AG04450 (cell line): ENCODE results near the gene RGPD6. TPM values are rescaled to one million over a fixed set of nuclear protein-coding genes. Genes with fewer than 3 reads are reported as not detected.
"Not testable (repeated sequence)": the region's sequence is repeated elsewhere in the genome, so short reads cannot be mapped to it uniquely, and the experiment has no call there.

Experiments
- CTCF ChIA-PET: fragments of 300-600, 350-600 bp; formaldehyde crosslinking; extraction: SDS; loops from one replicate; lab custom pipeline; 2022; ENCODE audit warnings: antibody characterized with exemption, inconsistent platforms; lab: Charles Lee
- POLR2A ChIA-PET: fragments of 350-600 bp; formaldehyde crosslinking; extraction: SDS; loops from one replicate; lab custom pipeline; 2021; ENCODE audit warnings: antibody characterized with exemption, inconsistent platforms; lab: Yijun Ruan, JAX
- DNase-seq: peaks from one replicate; pipeline ENCODE4 v3.0.0-alpha.2; 2011; ENCODE audit warnings: low read depth, low spot score
- H3K27ac ChIP-seq: one replicate; pipeline ENCODE4 v1.5.1; 2012; ENCODE audit warnings: low read depth, low read length, control low read depth
- H3K27me3 ChIP-seq: one replicate; pipeline ENCODE4 v1.6.0; 2012; ENCODE audit warnings: low read length; ENCODE audit not compliant: control insufficient read depth, insufficient read depth
- H3K4me3 ChIP-seq: 2 replicates; pipeline ENCODE4 v1.5.1; 2011; ENCODE audit warnings: mild to moderate bottlenecking, low read depth, low read length, control low read depth
- H3K9me3 ChIP-seq: 2 replicates; pipeline ENCODE4 v1.5.1; 2012; ENCODE audit warnings: low read length; ENCODE audit not compliant: control insufficient read depth, insufficient read depth
- polyA plus RNA-seq: library from polyadenylated mRNA; depleted of rRNA; stranded (reverse); fragments of >200 nt; gene quantifications from 2 replicates; pipeline ENCODE4 v1.2.3, GENCODE V29; 2011

RGPD6 gene
- polyA plus RNA-seq, 1 experiment = 13.9 TPM

- H3K27me3 ChIP-seq, H3K4me3 ChIP-seq, POLR2A ChIA-PET, H3K9me3 ChIP-seq, DNase-seq, H3K27ac ChIP-seq, CTCF ChIA-PET: not testable (repeated sequence)
Measured at GRCh38 chr2:110589677-110590330, 12.8 kb upstream of the RGPD6 start.

DNA sequence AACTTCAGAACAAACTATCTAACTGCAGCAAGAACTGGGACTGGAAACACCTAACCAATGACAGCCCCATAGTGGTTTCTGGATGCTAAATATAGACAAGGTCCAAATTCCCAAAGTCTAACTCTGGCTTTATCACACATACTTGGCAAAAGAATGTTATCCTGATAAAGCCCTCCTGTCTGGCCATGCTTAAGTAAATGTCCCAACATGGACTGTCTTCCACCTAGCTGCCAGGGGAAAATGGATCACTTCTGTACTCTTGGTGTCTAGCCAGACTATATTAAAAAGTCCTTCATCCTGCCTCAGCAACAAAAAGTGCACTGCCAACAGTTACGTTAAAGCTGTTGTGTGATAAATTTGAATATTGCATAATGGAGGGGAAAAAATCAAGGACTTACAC, 11.5 kb upstream of the RGPD6 start:
- CTCF ChIA-PET, H3K4me3 ChIP-seq, H3K27me3 ChIP-seq, DNase-seq, POLR2A ChIA-PET, H3K27ac ChIP-seq, H3K9me3 ChIP-seq: not testable (repeated sequence)

DNA sequence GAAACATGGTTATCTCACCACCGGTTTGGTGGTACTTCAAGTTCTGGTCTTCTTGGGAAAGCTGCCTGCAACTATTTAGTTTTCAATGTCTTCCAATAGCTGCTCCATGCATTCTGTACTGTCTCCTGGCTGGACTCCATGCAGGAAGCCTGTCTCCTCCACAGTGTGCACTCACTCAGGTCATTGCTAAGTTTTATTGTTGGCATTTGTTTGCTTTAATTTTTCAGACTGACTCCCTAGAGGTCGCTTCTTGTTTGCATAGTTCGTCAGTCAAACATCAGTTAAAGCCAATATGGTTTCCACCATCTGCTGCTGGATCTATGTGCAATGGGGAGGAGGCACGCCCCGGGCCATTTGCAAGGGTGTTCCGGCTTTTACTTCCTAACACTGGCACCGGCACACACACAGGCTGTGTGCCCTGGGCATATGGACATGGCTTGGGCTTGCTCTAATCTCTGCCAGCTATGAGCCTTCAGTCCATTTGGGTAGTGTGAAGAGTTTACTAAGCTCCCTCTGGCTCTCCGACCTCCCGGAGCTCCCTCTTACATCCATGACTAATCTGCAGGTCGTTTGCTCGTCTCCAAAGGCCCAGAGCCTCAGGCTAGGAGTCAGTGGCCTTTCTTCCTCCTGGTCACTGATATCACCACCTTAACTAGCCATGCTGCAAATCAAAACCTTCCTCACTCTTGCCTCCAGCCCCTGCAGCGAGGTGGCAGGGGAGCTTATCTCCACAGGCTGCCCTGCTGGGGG, 2.4 kb upstream of the RGPD6 start:
- CTCF ChIA-PET, H3K27ac ChIP-seq, DNase-seq, H3K9me3 ChIP-seq, H3K4me3 ChIP-seq, POLR2A ChIA-PET, H3K27me3 ChIP-seq: not testable (repeated sequence)

GRCh38 chr2:110578429-110578828, 1.4 kb upstream of the RGPD6 start:
- DNase-seq, H3K9me3 ChIP-seq, H3K27ac ChIP-seq, CTCF ChIA-PET, H3K27me3 ChIP-seq, POLR2A ChIA-PET, H3K4me3 ChIP-seq: not testable (repeated sequence)

- H3K4me3 ChIP-seq, H3K9me3 ChIP-seq, H3K27me3 ChIP-seq, DNase-seq, CTCF ChIA-PET, POLR2A ChIA-PET, H3K27ac ChIP-seq: not testable (repeated sequence)
Measured at GRCh38 chr2:110499755-110500377, 77.2 kb downstream of the RGPD6 start.

DNA sequence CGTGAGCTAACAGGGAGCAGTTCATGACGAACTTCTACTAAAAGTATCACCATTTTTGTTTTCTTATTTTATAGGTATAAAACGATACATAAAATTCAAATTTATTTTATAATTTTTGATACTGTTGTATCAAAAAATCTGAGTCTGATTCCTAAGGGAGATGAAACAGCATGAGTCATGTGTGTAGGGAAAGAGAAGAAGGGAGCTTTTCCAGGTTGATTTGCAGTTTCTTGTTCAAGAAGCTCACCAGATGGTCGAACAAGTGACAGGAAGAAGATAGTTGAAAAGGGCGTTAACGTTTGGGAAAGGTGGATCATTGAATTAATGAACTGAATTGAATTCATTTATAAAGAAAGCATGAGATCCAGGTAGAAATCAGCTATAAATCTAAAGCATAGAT, 81.0 kb downstream of the RGPD6 start:
- CTCF ChIA-PET, DNase-seq, H3K27me3 ChIP-seq, POLR2A ChIA-PET, H3K4me3 ChIP-seq, H3K27ac ChIP-seq, H3K9me3 ChIP-seq: not testable (repeated sequence)

- H3K9me3 ChIP-seq, H3K27ac ChIP-seq, POLR2A ChIA-PET, CTCF ChIA-PET, H3K4me3 ChIP-seq, DNase-seq, H3K27me3 ChIP-seq: not testable (repeated sequence)
Measured at GRCh38 chr2:110494488-110494887, 82.5 kb downstream of the RGPD6 start.

DNA sequence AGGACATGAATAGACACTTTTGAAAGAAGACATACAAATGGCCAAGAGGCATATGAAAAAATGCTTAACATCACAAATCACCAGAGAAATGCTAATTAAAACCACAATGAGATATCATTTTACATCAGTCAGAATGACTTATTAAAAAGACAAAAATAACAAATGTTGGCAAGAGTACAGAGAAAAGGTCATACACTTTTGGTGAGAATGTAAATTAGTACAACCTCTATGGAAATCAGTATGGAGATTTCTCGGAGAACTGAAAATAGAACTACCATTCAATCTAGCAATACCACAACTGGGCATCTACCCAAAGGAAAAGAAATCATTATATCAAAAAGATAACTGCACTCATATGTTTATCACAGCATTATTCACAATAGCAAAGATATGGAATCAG, 88.0 kb downstream of the RGPD6 start:
- H3K9me3 ChIP-seq, CTCF ChIA-PET, DNase-seq, H3K27me3 ChIP-seq, H3K27ac ChIP-seq, H3K4me3 ChIP-seq, POLR2A ChIA-PET: not testable (repeated sequence)

DNA sequence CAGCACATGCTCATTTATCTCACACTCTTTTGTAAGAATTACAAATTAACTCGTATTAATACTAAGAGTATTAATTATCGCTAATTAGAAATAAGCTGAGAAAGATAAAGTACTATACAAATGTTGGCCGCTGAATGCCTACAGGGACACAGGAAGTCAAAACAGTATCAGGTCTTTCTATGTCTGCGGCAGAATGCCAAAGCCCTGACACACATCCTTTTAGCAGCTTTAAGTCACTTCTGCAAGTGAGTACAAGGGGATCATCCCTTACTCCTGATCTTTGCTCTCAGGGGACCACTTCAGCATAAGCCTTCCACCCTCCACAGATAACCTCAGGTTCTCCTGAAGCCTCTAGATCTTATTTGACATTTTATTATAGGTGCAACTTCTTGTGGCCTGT, 94.3 kb downstream of the RGPD6 start:
- POLR2A ChIA-PET, DNase-seq: not testable (repeated sequence)

DNA sequence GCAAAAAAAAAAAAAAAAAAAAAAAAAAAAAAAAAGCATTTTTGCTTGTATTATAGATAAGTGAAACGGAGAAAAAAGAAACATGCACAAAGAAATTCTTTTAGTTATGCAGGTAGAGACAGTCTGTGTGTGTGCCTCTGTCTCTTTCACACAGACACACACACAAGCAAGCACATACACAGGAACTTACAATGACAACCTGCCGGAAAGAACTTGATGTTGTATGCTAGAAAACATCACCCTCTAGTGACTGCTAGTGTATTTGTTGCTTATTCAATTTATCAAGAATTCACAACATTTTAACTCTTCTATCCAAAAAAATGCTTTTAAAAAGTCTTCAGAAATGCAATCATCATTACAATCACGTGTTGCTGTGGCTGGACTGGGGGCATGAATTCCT, 95.8 kb downstream of the RGPD6 start:
- DNase-seq, H3K4me3 ChIP-seq, POLR2A ChIA-PET, H3K9me3 ChIP-seq, CTCF ChIA-PET, H3K27ac ChIP-seq, H3K27me3 ChIP-seq: not testable (repeated sequence)

More for the DNA sequence above, 94.3 kb downstream of the RGPD6 start:
- H3K9me3 ChIP-seq, CTCF ChIA-PET, H3K4me3 ChIP-seq, H3K27me3 ChIP-seq, H3K27ac ChIP-seq: not testable (repeated sequence)

DNA sequence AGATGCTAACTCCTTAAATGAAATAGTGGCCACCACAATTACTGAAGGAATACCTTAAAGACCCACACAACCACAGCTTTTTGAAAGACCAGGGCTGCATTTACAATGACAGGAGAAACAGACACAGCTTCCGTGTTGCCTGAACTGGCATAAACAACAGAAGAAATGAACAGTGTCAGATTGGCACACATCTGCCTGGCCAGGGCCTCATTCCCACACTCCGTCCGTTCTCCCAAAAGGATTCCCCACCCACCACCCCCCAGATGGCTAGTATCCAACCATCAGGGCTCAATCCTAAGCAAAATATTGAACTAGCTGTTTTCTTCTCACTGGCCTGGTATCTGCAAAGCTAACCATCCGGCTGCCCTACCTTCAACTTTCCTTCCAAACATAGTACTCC, 96.9 kb downstream of the RGPD6 start:
- POLR2A ChIA-PET, H3K9me3 ChIP-seq, CTCF ChIA-PET, H3K4me3 ChIP-seq, DNase-seq, H3K27me3 ChIP-seq, H3K27ac ChIP-seq: not testable (repeated sequence)

GRCh38 chr2:110477370-110477769, 99.7 kb downstream of the RGPD6 start:
- H3K4me3 ChIP-seq, CTCF ChIA-PET, H3K27ac ChIP-seq, H3K9me3 ChIP-seq, DNase-seq, POLR2A ChIA-PET, H3K27me3 ChIP-seq: not testable (repeated sequence)
